Right kidney (tissue), 1 donor: ENCODE data around the gene VSNL1.
"Not testable (repeated sequence)": the region's sequence is repeated elsewhere in the genome, so short reads cannot be mapped to it uniquely, and the experiment has no call there.

ENCODE experiments used
- DNase-seq: peaks from one replicate; pipeline ENCODE4 v3.0.0-alpha.2; 2016

The VSNL1 gene

DNA sequence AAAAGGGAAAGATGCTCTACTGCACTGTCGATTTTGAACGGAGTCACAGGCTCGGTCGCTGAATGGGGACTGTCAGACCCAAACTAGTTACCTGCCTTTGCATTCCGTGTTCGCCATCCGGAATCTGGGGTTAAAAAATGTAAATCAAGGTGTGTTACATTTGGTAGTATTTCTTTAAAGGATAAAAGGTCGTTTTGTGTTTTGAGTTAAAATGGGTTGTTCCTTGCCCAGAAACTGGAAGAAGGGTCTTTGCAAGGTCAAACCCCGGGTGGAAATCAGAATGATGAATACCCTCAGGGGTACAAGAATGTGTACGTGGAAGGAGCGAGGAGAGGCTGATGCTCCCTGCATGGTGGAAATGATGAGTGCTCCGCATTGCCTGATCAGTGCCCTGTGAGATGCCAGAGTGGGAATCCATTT is 1.0 kb downstream of the VSNL1 start:
- DNase-seq, result no peak

DNA sequence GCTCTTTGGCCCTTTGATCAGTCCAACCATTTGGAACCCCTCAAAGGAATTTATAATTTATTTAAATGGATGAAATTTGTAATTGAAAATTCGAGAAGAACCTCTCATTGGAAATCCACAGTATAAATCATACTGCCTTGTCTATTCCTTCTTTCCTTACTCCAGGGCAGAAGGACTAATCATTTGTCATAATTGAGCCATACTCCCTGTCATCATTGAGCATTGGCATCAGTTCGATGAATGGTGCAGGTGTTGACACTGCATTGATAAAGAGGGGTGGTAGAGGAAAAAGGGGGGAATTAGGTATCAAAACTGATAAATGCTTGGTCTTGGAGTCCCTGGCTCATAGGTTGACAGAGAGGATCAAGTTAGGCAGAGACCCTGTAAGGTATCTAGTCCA is 2.0 kb downstream of the VSNL1 start:
- DNase-seq, result no peak

DNA sequence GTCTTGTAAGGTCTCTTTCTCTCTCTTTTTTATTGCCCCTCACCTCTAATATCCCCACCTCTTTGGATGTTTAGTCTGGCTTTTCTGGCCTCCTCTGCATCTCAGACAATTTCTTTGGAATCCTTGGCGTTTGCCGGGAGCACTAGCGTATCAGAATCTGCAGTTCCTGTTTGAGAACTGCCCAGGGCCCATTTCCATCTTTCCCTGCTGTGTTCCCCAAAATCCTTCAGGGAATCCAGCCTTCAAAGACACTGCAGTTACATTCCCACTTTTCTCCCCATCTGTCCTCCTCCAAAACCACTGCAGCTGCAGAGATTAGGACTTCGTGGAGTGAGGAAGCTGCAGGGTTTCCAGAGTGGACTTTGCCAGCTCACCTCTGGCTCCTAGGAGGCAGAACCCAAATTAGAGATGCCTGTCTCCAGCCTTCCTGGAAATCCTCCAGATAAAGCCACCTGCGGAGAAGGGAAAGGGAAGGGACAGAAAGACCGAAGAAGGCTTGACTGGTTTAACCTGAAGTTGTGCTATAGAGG is 2.7 kb downstream of the VSNL1 start:
- DNase-seq, result no peak

DNA sequence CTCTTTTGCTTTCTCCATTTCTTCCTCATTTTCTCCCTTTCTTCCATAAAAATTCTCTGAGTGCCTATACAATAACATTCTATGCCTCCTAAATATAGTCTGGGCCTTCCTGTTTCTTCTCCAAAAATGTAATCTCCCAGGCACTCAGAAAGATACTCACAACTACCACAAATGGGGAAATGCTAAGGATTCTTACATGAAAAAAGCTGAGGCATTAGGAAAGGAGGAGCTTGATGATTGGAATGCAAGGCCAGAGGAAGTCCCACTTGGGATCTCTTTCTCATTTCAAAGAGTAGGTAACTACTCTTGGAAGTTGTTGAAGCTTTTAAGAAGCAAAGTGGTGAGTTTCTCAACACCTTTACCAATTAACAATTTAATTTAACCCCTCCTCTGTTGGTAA is 3.4 kb downstream of the VSNL1 start:
- DNase-seq, result no peak

DNA sequence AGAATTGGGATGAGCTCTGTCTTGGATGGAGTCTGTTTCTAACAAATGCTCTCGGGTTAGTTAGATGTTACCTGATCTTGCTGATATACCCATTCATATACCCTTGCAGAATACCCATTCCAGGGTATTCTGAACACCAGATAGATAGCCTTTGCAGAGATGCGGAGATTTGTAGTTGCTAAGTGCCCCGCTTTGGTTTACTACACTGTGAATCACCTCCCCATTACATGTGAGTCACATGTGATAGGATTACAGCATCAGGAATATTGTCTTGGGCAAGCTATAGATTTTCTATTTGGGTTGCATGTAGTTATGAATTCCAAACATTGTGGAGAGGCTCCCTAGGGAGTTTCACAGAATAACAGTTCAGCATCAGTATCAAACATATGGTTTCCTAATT is 3.8 kb downstream of the VSNL1 start:
- DNase-seq, result no peak

DNA sequence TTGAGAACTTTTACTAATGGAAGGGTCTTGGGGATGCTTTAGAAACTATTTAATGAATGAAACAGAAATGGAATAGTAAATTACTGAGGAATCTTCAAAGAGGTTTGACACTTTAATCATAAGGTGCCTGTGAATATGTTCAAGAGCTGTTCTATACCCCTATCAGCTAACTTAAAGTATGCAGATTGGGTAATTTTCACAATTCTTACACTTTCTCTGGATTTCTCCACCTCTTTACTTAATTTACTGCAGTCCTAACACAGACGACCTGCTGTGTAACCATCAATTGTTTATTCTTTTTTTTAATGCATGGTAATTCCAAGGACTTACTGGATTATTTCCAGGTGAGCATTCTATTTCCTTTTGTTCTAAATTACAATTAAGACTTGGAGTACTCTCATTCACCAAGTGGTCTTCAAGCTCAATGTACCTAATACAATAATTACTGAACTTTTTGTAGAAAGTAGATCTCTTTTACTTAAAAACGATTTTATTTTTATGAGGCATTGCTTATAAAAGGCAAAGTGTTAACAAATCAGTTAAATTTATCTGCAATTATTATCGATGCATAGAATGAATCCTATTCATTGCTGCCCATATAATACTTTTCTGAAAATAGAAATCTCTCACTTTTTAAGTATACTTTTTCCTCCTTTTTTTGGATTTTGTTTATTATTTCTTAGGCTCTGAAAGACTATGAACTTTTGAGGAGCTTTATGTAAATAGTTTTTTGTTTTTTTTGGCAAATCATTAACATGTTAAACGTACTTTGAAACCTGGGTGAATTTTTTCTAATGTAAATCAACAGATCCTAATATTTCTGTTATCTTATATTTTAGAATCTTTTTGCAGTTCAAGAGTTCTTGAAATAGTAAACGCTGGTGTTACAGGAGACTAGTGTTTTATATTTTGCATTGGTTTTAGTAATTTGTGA is 5.5 kb downstream of the VSNL1 start:
- DNase-seq, result no peak

DNA sequence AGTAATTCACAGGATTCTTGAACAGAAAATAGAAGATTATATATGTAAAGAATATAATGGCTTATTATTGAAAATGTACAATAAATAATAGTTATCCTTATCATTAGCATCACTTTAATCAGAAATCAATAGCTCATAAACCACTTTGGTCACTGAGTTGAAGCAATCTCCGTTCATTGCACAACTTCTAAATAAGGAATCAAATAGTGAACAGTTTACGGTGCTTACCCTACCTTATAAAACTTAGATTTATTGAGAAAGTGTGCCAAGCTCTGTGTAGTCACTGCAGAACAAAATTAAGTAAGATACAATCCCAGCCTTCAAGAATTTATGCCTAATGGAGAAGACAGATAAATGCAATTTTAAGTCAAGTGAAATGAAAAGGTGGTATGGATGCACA is 6.7 kb downstream of the VSNL1 start:
- no peak for DNase-seq

DNA sequence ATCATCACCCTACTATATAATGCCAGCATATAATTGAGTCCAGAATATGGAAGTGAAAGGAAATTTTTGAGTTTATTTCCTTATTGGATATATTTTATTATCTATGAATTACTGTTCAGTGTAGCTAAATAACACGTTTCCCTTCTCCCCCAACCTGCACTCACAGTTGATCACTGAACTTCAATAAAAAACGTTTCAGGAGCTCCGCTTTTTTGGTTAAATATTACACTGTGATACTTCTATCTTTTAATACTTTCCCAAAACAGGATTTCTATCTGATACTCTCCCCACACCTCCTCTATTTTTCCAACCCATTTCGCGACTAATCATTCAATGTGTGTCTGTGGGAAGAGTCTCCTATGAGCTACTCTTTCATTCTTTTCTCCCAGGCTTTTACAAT is 7.2 kb downstream of the VSNL1 start:
- DNase-seq, result no peak

DNA sequence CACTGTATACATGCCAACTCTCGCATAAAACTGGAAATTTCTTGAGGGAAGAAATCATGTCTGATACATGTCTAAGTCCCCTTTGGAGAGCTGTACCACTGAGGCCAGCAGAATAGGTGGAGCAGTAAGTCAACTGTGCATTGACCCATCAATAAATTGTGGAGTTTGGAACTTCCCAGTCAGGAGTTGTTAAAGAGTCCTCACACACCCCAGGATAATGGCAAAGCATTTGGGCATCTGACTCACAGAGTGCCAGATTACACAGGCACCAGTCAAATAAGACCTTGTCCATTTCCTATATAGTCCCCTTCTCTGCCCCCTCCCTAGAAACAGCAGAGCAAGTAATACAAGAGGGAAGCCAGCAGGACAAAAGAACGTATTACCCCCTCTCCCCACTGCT is 10.4 kb downstream of the VSNL1 start:
- no peak for DNase-seq

DNA sequence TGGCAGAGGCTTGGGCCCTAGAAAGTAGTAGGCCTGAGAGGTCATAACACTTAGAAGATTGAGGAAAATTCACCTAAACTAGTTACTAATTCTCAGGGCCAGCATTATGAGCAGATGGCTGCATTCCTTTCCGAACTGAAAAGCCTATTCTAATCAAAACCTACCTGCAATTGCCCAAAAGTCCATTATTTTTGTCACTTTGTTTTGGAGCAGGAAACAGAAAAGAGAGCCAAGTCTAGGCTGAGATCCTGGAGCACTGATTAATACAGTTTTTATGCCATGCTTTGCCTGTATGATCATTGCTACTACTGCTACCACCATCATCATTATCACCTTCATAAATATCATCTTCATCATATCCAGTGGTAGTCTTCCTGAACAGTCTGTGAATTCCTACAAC is 14.7 kb downstream of the VSNL1 start:
- no peak for DNase-seq

DNA sequence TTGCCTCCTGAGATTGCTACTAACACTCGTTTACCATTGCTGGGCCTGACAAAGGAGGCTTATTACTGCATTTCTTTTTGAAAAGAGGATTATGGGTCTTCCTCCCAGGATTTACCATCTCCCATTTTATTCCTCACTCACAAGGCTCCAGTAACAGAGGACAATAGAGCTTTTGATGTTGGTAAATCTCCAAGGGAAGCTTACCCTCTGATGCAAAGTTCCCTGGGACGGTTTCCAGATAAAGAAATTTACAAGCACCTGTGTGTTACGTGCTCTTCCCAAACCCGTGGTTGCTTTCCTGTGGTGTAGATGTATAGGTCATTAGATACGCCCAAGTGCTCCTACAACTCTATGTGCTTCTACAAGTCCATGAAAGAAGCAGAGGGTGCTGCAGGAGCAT is 17.1 kb downstream of the VSNL1 start:
- DNase-seq, result no peak

DNA sequence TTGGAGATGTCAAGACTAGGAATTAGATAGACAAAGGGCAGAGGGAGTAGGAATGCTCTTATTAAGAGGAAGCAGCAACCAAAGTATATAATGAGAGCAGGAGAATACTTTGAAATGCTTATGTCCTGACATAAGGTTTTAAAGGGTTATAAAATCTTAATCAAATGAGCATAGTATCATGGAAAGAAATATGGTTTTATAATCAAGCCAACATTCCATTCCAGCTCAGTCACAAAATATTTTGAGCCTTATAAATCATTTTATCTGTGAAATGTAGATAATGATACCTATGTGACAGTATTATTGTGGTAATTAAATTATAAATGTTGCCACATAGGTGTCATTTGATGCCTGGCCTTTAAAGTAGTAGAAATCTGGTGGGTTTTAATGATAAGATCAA is 17.6 kb downstream of the VSNL1 start:
- no peak for DNase-seq

DNA sequence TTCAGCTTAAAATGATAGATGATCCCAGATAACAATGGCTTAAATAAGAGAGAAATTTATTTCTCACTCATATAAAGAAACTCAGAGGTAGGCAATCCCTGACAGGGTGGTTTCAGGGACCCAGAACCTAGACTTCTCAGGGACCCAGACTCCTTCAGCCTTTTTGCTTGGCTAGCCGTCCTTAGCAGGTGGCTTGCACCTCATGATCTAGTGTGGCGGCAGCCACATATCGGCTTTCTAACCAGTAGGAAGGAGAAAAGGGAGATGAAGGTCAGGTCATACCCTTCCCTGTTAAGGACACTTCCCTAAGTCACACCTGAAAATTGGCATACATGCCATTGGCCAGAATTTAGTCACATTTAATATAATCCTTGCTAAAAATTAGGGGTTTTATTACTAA is 18.4 kb downstream of the VSNL1 start:
- DNase-seq, result no peak

DNA sequence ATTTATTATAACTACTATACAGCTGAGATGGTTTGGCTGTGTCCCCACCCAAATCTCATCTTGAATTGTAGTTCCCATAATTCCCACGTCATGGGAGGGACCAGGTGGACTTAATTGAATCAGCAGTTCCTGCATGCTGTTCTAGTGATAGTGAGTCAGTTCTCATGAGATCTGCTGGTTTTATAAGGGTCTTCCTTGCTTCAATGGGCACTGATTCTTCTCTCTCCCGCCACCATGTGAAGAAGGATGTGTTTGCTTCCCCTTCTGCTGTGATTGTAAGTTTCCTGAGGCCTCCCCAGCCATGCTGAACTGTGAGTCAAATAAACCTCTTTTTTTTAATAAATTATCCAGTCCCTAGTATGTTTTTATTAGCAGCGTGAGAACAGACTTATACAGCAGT is 25.2 kb downstream of the VSNL1 start:
- DNase-seq, result not testable (repeated sequence)

DNA sequence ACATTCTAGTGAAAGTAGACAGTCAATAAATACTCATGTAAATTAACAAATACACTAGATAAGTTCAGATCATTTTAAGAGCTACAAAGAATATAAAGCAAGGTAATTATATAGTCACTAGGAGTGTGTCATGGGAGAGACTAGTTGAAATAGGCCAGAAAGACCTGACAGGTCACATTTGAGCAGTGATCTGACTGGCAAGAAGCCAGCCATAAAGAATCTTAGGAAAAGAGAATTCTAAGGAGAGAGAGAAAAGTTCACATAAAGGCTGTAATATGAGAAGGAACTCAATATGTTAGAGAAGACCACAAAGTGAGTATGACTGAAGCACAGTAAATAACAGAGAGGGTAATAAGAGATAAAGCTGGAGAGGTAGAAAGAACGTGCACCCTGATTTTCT is 31.2 kb downstream of the VSNL1 start:
- no peak for DNase-seq

DNA sequence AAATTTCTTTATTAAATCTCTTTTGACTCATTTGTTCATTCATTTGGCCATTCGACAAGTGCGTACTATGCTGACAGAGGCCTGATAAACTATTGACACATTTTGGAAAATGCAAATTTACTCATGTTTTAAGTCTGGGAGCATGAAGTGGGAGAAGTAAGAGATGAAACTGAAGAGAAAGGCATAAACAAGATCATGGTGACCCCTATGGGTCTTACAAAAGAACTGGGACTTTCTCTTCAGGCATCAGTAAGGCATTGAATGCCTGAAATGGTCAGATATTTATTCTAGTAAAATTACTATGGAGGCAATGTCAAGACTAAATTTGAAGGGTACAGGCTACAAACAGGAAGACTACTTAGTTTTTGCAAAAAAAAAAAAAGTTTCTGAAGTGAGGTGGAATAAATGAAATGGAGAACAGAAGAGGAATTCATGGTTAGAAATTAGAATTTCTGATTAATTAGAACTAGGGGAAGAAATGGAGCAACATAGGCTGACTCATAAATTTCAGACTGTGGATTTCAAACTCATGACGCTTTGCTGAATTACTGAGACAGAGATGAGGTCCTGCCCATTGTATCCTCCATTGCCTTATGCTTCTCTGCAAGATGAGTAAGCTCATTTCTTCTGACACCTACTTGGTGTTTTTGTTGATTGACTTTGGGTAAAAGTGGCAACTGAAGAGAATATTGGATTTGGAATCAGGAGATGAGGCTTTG is 32.7 kb downstream of the VSNL1 start:
- DNase-seq, result no peak

DNA sequence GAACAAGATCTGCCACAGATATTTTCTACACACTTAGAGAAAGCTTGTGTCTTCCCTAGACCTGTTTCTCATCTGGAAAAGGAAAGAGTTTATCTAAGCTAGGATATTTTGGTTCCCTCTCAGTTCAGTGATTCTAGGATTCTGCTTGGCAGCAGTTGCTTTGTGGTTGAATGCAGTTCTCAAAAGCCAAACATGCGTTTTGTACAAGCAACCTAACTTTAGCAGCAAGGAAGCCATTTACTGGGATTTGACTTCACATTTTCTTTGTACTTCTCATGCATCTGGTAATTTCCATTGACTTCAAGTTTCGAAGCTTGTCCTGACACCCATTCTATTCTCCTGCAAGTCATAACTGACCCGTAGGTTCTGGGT is 33.3 kb downstream of the VSNL1 start:
- no peak for DNase-seq

DNA sequence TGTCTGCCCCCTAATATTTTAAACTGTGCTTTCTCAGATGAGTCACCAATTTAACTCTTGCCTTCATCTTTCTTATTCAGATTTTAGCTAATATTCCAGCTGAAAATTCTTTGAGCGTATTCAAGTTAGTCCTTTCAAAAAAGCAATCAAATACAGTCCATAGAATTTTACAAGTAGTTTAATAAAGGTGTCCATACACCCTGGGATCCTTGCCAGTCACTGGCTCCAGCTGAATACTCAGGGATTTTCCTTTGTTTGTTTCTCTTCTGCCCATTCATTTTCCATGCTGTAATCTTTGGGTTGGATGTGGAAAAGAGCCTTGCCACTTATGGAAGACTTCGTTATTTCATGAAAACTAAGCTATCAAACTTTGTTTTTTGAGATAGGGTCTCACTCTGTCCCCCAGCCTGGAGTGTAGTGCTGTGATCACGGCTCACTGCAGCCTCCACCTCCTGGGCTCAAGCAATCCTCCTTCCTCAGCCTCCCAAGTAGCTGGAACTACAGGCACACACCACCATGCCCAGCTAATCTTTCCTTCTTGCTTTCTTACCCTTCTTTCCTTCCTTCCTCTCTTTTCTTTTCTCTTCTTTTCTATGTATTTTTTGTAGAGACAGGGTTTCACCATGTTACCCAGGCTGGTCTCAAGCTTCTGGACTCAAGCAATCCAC is 34.0 kb downstream of the VSNL1 start:
- no peak for DNase-seq

DNA sequence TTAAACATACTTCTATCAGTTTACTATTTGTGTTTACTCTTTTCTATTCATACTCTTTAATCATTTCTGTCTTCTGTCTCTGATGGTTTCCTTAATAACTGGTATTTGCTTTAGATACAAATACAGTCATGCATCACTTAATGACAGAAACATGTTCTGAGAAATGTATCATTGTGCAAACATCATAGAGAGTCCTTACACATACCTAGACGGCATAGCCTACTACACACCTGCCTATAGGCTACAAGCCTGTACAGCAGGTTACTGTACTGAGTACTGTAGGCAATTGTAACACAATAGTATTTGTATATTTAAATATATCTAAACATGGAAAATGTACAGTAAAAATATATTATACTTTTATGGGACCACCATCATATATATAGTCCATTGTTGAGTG is 36.3 kb downstream of the VSNL1 start:
- no peak for DNase-seq

DNA sequence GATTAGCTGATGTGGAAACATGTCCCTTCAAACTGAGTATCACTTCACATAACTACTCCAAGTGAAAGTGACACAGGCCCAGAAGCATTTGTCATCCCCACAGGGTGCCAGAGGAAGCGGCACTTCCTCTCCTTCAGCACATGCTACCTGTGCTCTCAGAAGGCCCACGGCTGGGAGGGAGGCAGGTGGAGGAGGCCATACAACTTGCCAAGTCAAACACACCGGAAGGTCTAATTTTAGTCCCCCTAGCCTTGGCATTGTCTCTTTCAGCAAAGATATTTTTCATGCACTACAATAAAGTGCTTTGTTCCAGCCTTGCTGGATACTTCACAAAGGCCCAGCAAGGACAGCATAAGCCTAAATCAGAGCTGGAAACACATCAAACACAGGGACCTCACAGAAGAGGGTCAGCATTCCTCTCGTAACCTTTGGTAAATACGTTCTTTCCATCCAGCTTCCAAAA is 38.0 kb downstream of the VSNL1 start:
- no peak for DNase-seq

DNA sequence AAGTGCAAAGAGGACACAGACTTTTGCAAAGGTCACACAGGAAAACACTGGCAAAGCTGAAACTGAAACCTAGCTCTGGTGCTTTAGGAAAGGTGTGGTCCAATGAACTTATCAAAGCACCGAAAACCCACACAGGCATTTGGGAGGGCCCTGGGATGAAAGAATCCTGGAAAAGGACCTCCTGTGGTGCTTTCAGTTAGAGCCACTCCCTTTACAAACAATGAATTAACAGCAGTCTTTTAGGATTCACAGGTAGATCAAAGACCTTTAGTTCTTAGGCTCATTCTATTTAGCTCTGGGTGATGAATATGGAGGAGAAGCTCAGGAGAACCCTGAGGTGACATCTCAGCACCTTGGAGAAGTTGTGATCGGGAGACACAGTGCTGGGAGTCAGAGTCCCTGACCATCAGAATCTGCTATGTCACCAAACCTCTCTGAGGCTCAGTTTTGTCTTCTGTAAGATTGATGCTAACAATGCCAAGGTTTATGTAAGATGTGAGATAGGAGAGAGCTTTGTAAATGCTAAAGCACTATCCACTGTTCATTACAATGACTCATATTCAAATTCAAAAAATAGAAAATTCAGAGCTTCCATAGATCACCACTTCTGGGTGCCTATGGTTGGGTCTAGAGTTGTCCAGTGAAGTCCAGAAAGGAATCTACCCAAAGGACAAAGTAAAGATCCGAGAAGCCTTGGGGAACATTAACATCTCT is 39.3 kb downstream of the VSNL1 start:
- DNase-seq, result no peak

DNA sequence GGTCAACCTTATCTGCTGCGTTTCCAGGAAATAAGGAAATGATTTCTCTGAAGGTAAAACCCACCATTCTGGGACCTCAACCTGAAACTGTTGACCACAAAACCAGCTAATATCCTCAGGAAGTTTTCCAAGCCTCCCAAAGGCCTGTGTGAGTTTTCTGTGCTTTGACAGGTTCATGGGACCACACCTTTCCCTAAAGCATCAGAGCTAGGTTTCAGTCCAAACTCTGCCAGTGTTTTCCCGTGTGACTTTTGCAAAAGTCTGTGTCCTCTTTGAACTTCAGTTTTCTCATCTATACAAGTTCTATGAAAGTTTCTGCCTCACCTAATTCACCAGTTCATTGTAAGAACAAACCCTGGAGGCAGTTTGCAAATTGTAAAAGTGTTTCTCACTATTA is 39.8 kb downstream of the VSNL1 start:
- no peak for DNase-seq
